ENCODE results near the gene FARP1.
A peak's percentile ranks its signal among the peaks of the same experiment; 100 is the strongest.

FARP1 gene

GRCh38 chr13:98234348-98234747 is 91.5 kb downstream of the FARP1 start:
- no peak for DNase-seq

DNA sequence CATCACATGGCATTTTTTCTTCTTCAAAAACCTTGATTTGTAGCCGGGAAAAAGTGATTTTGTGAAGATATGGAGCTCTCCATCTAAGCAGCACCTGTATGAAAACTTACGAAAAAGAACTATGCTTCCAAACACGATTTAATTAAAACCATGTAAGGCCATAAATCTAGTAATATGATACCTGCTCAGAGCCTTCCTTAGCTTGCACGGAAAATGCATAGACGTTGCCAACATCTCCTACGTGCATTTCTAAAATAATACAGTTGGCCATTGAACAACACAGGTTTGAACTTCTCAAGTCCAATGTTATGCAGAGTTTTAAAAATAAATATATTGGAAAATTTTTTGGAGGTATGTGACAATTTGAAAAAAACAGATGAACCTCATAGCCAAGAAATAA is 93.3 kb downstream of the FARP1 start:
- DNase-seq: no peak

DNA sequence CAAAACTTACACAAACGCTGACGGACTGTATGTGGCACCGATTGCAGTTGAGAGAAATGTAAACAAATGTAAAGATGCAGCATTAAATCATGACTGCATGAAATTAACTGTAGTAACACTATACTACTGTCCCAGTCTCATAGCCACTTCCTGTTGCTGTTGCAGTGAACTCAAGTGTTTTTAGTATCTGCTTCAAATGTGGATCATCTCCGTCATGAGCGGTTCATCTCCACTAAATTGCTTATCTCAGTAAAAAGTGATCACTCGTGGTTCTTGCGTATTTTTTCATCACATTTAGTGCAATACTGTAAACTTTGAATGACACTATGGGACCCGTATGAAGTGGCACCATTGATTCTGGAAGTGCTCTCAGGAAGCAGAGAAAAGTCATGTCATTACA is 94.4 kb downstream of the FARP1 start:
- no peak for DNase-seq

- peak; percentile 0 for DNase-seq
Observed at GRCh38 chr13:98239162-98240076, 96.5 kb downstream of the FARP1 start.

GRCh38 chr13:98240135-98240534 is 97.2 kb downstream of the FARP1 start:
- no peak for DNase-seq

DNA sequence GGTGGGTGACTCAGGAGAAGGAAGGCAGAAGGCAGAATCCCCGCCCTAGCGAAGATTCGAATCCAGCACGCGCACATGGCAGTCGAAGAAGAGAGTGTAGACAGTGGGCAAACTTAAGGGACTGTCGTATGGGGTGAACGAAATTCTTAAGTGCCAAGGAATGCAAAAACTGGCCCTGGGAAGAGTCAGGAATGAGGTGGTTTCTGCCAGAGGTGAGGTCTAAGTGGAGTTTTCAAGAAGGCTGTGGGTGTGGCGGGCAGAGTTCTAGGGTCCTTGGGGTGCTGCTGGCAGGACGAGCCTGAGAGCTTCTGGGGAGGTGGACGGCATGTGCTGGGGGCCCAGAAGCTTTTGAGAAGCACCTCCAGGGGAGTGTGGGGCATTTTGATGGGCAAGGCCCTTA is 98.1 kb downstream of the FARP1 start:
- no peak for DNase-seq

- no peak for DNase-seq
Observed at GRCh38 chr13:98241976-98242375, 99.1 kb downstream of the FARP1 start.

- DNase-seq: no peak
Observed at GRCh38 chr13:98242403-98242802, 99.5 kb downstream of the FARP1 start.

GRCh38 chr13:98243929-98244272 is 101.0 kb downstream of the FARP1 start:
- no peak for DNase-seq

DNA sequence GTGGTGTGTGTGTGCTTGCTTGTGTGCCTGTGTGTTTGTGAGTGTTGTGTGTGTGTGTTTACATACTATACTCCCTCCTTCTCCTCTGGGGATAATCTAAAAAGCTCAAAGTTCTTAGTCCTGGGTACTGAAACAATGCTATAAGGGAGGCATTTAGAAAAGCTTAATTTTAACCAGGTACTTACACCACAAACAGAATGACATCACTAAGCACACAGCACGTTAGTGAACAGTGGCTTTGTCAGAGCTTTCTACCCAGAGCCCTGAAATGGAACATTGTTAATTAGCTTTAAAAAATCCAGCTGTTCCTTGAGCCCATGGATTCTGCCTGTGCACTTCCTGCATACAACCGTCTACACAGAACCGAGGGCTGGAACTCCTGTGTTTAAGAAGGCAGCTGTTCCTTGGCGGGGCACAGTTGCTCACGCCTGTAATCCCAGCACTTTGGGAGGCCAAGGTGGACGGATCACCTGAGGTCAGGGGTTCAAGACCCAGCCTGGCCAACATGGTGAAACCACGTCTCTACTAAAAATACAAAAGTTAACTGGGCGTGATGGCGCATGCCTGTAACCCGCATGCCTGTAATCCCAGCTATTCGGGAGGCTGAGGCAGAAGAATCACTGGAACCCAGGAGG is 103.8 kb downstream of the FARP1 start:
- DNase-seq: no peak

DNA sequence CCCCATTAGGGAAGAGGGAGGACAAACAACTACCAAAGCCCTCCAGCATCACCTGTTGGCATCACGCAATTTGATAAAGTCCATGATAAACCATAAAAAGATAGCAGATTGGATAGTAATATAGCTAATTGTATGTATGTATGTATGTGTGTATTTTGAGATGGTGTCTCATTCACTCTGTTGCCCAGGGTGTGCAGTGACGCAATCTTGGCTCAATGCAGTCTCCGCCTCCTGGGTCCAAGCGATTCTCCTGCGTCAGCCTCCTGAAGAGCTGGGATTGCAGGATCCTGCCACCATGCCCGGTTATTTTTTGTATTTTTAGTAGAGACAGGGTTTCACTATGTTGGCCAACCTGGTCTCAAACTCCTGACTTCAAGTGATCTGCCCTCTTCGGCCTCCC is 108.8 kb downstream of the FARP1 start:
- no peak for DNase-seq

DNA sequence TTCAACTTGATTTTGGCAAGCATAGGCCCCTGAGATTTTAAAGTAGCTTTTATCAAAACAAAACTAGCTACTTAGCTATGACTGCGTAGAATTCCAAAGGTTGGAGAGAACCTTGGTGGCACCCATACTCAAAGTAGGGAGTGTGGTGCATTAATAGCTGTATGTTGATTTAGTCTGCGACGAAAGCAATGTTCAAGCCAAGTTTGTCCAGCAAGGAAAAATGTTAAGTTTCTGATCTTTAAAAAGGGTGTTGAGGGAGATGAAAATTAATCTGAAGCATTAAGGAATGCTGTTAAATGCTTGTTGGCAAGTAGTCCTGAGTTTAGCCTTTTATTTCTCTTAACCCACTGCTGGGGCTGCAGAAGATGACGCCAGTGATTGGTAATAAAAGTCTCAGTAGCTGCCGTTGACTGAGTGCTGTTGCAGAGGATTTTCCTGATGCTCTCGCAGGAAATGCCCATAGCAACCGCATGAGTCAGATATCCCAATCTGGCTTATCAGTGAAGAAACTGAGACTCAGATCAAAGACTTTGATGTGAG is 110.1 kb downstream of the FARP1 start:
- DNase-seq: no peak

- no peak for DNase-seq
Observed at GRCh38 chr13:98253526-98253925, 110.6 kb downstream of the FARP1 start.

- no peak for DNase-seq
Observed at GRCh38 chr13:98254513-98254912, 111.6 kb downstream of the FARP1 start.

DNA sequence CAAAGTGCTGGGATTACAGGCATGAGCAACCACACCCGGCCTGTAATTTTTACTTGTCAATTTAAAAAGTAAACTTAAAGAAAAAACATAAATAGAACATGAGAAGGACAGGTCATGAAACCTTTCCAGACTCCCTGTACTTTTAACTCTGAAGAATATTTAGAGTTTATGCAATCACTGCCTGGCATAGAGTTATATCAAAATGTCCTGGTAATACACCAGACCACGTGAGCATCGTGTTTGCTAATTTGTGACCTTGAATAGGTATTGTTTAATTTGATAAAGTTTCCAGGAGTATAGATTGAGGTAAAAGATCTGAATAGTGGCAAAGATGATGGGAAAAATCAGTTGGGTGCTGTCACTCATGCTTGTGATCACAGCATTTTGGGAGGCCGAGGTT is 115.3 kb downstream of the FARP1 start:
- DNase-seq: no peak

DNA sequence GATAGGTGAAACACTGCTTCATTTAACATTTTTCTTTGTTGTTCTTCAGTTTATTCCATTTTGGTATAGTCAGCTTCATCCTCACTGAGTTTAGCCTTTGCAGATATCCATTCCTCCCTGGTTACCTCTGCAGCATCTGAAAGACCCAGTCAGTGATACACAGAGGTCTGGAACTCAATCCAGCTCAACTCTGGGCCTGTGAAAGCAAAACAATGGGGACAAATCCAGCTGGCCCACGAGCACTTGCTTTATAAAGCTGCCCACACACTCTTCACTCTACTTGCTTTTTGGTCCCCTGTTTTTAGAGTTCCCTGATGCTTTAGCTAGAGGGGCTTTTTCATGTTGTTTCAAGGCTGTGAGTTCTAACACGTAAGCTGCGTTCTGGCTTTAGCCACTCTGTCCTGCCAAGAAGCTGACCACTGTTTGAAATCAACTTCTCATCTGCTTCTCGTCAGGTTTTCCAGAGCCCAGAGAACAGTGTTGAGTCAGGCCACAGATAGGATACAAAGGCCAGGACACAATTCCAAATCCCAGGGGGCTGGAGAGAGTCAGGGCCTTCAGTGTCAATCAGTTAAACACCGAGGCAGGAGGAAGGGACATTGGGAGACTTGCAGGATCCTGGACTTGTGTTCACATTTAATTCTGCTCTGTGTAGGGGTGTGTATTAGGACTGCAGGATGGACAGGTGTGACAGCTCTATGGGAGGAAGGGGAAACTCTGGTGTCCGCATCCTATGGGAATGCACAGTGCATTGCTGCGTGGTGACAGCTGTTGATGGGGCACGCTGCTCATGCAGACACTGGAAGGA is 117.7 kb downstream of the FARP1 start:
- no peak for DNase-seq

GRCh38 chr13:98261165-98261702 is 118.3 kb downstream of the FARP1 start:
- no peak for DNase-seq

GRCh38 chr13:98262292-98262691 is 119.4 kb downstream of the FARP1 start:
- no peak for DNase-seq

DNA sequence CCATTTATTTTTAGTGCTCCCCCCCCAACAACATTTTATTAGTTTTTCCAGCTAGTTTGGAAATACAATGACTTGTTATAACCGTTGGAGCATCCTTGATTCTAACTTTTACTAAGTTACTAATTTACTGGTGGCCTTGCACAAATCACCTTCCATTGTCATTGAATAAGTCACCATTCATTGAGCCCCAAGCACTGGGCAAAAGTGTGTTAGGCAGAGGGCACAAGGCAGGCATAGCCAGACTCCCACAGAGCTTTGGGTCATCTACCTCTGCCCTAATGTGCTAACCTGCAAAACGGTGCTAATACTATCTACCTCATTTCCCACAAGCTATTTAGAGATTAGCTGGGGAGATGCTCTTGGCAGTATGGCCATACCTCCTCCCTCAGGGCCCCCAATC is 120.9 kb downstream of the FARP1 start:
- DNase-seq: no peak

GRCh38 chr13:98264877-98265276 is 122.0 kb downstream of the FARP1 start:
- DNase-seq: no peak

GRCh38 chr13:98265692-98266551 is 123.0 kb downstream of the FARP1 start:
- DNase-seq: no peak

Data from DMS53 (cell line).